Measurements from ENCODE around the gene NOD1. TPM values are rescaled to one million over a fixed set of nuclear protein-coding genes. Genes with fewer than 3 reads are reported as not detected.
A peak's percentile ranks its signal among the peaks of the same experiment; 100 is the strongest.

NOD1 gene
- total RNA-seq, 1 donor from 2014 or later, result 7.8 TPM

GRCh38 chr7:30505174-30505697 is 26.7 kb upstream of the NOD1 start:
- TF ChIP-seq, protein P1, sequence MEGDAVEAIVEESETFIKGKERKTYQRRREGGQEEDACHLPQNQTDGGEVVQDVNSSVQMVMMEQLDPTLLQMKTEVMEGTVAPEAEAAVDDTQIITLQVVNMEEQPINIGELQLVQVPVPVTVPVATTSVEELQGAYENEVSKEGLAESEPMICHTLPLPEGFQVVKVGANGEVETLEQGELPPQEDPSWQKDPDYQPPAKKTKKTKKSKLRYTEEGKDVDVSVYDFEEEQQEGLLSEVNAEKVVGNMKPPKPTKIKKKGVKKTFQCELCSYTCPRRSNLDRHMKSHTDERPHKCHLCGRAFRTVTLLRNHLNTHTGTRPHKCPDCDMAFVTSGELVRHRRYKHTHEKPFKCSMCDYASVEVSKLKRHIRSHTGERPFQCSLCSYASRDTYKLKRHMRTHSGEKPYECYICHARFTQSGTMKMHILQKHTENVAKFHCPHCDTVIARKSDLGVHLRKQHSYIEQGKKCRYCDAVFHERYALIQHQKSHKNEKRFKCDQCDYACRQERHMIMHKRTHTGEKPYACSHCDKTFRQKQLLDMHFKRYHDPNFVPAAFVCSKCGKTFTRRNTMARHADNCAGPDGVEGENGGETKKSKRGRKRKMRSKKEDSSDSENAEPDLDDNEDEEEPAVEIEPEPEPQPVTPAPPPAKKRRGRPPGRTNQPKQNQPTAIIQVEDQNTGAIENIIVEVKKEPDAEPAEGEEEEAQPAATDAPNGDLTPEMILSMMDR (IDR thresholded peaks at IDR 0.05; ENCODE audit: insufficient read depth, low read length, poor library complexity, severe bottlenecking), result no peak
- Histone ChIP-seq H3K36me3 (ENCODE audit: control insufficient read depth, insufficient read depth, low read length) (no peaks in the 10 kb centered on the region), H3K4me3 (ENCODE audit: low read depth, low read length) (peak overlapping the region; percentile 94), H3K27me3 (ENCODE audit: control insufficient read depth, insufficient read depth, low read length) (no peaks in the 10 kb centered on the region)
- DNase-seq (ENCODE audit: low read depth), result no peak

GRCh38 chr7:30504301-30505173 is 26.0 kb upstream of the NOD1 start, which contains the start of gene GGCT:
Gene GGCT, minus strand, starts transcription at chr7:30504829. Its CDS starts 120 bp downstream, at chr7:30504709.
- no peaks in the 10 kb centered on the region for H3K27me3 ChIP-seq (ENCODE audit: control insufficient read depth, insufficient read depth, low read length)
- no peaks in the 10 kb centered on the region for H3K36me3 ChIP-seq (ENCODE audit: control insufficient read depth, insufficient read depth, low read length)
- TF ChIP-seq, protein P1 (IDR thresholded peaks at IDR 0.05; ENCODE audit: insufficient read depth, low read length, poor library complexity, severe bottlenecking), result no peak
- peak within 1 kb of the TSS; percentile 94 for H3K4me3 ChIP-seq (ENCODE audit: low read depth, low read length)
- DNase-seq (ENCODE audit: low read depth), result peak; percentile 95

- Histone ChIP-seq H3K27me3 (ENCODE audit: control insufficient read depth, insufficient read depth, low read length) (no peaks in the 10 kb centered on the region), H3K4me3 (ENCODE audit: low read depth, low read length) (peak overlapping the region; percentile 94), H3K36me3 (ENCODE audit: control insufficient read depth, insufficient read depth, low read length) (no peaks in the 10 kb centered on the region)
- DNase-seq (ENCODE audit: low read depth), result no peak
- TF ChIP-seq, protein P1 (IDR thresholded peaks at IDR 0.05; ENCODE audit: insufficient read depth, low read length, poor library complexity, severe bottlenecking), result no peak
These were observed 25.0 kb upstream of the NOD1 start for GRCh38 chr7:30503274-30504212.

GRCh38 chr7:30502470-30503251 is 24.1 kb upstream of the NOD1 start:
- TF ChIP-seq, protein P1 (IDR thresholded peaks at IDR 0.05; ENCODE audit: insufficient read depth, low read length, poor library complexity, severe bottlenecking), result no peak
- DNase-seq (ENCODE audit: low read depth), result no peak
- Histone ChIP-seq H3K27me3 (ENCODE audit: control insufficient read depth, insufficient read depth, low read length) (no peaks in the 10 kb centered on the region), H3K4me3 (ENCODE audit: low read depth, low read length) (no peak overlapping the region), H3K36me3 (ENCODE audit: control insufficient read depth, insufficient read depth, low read length) (no peaks in the 10 kb centered on the region)

- no peaks in the 10 kb centered on the region for H3K36me3 ChIP-seq (ENCODE audit: control insufficient read depth, insufficient read depth, low read length)
- H3K27me3 ChIP-seq (ENCODE audit: control insufficient read depth, insufficient read depth, low read length), result no peaks in the 10 kb centered on the region
- DNase-seq (ENCODE audit: low read depth), result no peak
- TF ChIP-seq, protein P1 (IDR thresholded peaks at IDR 0.05; ENCODE audit: insufficient read depth, low read length, poor library complexity, severe bottlenecking), result no peak
- no peak overlapping the region for H3K4me3 ChIP-seq (ENCODE audit: low read depth, low read length)
These were observed 22.7 kb upstream of the NOD1 start for GRCh38 chr7:30501264-30501663.
